Caco-2 (cell line): ENCODE measurements around the gene KRTAP20-3. TPM values are rescaled to one million over a fixed set of nuclear protein-coding genes. Genes with fewer than 3 reads are reported as not detected.

Experiments
- BruUV-seq: library from RNA; stranded (reverse); fragments of 400-500 nt; replicated peaks from 2 replicates; lab custom pipeline; 2021; lab: Mats Ljungman, UMichigan
- CTCF ChIA-PET: fragments of 300-600 bp; sonication (Branson Sonifier 250); formaldehyde crosslinking; loops from one replicate; lab custom pipeline; 2022; ENCODE audit warnings: antibody characterized with exemption; lab: Charles Lee
- POLR2A ChIA-PET: fragments of 300-600 bp; sonication (Branson Sonifier 250); formaldehyde crosslinking; loops from one replicate; lab custom pipeline; 2022; ENCODE audit warnings: antibody characterized with exemption; lab: Charles Lee
- DNase-seq, 2 experiments: peaks; one replicate each; pipeline versions ENCODE4 v3.0.0 to v3.0.0-alpha.2; 2020 to 2022
- H3K27me3 ChIP-seq: replicated peaks from 2 replicates; pipeline ENCODE4 v1.6.0; 2011; ENCODE audit warnings: low read length; ENCODE audit not compliant: control insufficient read depth, insufficient read depth
- H3K36me3 ChIP-seq: 2 replicates; pipeline ENCODE4 v1.5.1; 2011; ENCODE audit warnings: low read length; ENCODE audit not compliant: control insufficient read depth, insufficient read depth
- H3K4me1 ChIP-seq: fragments of 250-450 bp; sonication (Bioruptor Pico); 2 replicates; pipeline ENCODE4 v1.5.1; 2020; ENCODE audit warnings: mild to moderate bottlenecking
- H3K4me3 ChIP-seq: 2 replicates; pipeline ENCODE4 v1.5.1; 2011; ENCODE audit warnings: low read depth, mild to moderate bottlenecking, control low read depth, low read length
- H3K9me3 ChIP-seq: fragments of 250-450 bp; sonication (Bioruptor Pico); 2 replicates; pipeline ENCODE4 v1.5.1; 2020; ENCODE audit warnings: mild to moderate bottlenecking, moderate library complexity
- H3K27ac Mint-ChIP-seq: one replicate; pipeline ENCODE4 v1.8.0; 2022; ENCODE audit warnings: mixed read lengths; ENCODE audit not compliant: unreplicated experiment
- H3K27me3 Mint-ChIP-seq: one replicate; pipeline ENCODE4 v1.8.0; 2022; ENCODE audit warnings: mixed read lengths; ENCODE audit not compliant: insufficient read depth, unreplicated experiment
- H3K36me3 Mint-ChIP-seq: one replicate; pipeline ENCODE4 v1.8.0; 2022; ENCODE audit warnings: mild to moderate bottlenecking, mixed read lengths; ENCODE audit not compliant: insufficient read depth, unreplicated experiment
- H3K4me1 Mint-ChIP-seq: one replicate; pipeline ENCODE4 v1.8.0; 2022; ENCODE audit warnings: low read depth, mixed read lengths; ENCODE audit not compliant: unreplicated experiment
- H3K4me3 Mint-ChIP-seq: one replicate; pipeline ENCODE4 v1.8.0; 2022; ENCODE audit warnings: mild to moderate bottlenecking, moderate library complexity, mixed read lengths; ENCODE audit not compliant: unreplicated experiment
- H3K9me3 Mint-ChIP-seq: one replicate; pipeline ENCODE4 v1.8.0; 2022; ENCODE audit warnings: mixed read lengths; ENCODE audit not compliant: unreplicated experiment
- CTCF ChIP-seq, 2 experiments: fragments of 200-600 bp in 1 of 2; IDR thresholded peaks; 1 replicate in 1 of 2; 2 replicates in 1 of 2; pipeline versions ENCODE4 v1.5.1 to v1.8.0; 2011 to 2022; ENCODE audit warnings: antibody characterized with exemption in 1 of 2, control low read depth in 1 of 2, inconsistent platforms in 1 of 2, low read depth in 1 of 2, low read length in 1 of 2, mild to moderate bottlenecking in 1 of 2, moderate library complexity in 1 of 2; ENCODE audit not compliant: insufficient read depth in 1 of 2, severe bottlenecking in 1 of 2, unreplicated experiment in 1 of 2
- intact Hi-C: fragments of 100-400 bp; cut with micrococcal nuclease; formaldehyde crosslinking; loops from one replicate; pipeline ENCODE4 v1.10.0; 2022; ENCODE audit not compliant: unreplicated experiment
- total RNA-seq: library from RNA; stranded (reverse); gene quantifications from 2 replicates; pipeline ENCODE4 v1.2.3, GENCODE V29; 2022

KRTAP20-3 gene
- total RNA-seq, 1 experiment from 2014 or later, result not detected

GRCh38 chr21:30605968-30606367 lies 36.7 kb upstream of the KRTAP20-3 start:
- H3K4me3 Mint-ChIP-seq, result no peak overlapping the region
- POLR2A ChIA-PET, result no interaction called here

GRCh38 chr21:30612132-30612531 lies 30.5 kb upstream of the KRTAP20-3 start:
- Histone ChIP-seq H3K9me3 (no peaks in the 10 kb centered on the region), H3K4me3 (no peak overlapping the region), H3K36me3 (no peaks in the 10 kb centered on the region), H3K4me1 (no peaks in the 10 kb centered on the region), H3K27me3 (no peaks in the 10 kb centered on the region)
- no peaks in the 10 kb centered on the region for H3K27me3 Mint-ChIP-seq
- peaks cover 8% of the 10 kb centered on the region for H3K9me3 Mint-ChIP-seq
- H3K4me3 Mint-ChIP-seq, result no peak overlapping the region
- H3K36me3 Mint-ChIP-seq, result no peaks in the 10 kb centered on the region
- ChIA-PET POLR2A (no interaction called here), CTCF (no interaction called here)
- H3K4me1 Mint-ChIP-seq, result no peaks in the 10 kb centered on the region
- intact Hi-C loops, result no loop called here
- no peak for DNase-seq
- BruUV-seq, result no TSS peak
- no peak overlapping the region for H3K27ac Mint-ChIP-seq
- TF ChIP-seq CTCF (IDR thresholded peaks at IDR 0.05; ENCODE audit: insufficient read depth in 1 of 2, low read depth in 1 of 2, low read length in 1 of 2, severe bottlenecking in 1 of 2, unreplicated experiment in 1 of 2), result no peak

More at GRCh38 chr21:30605968-30606367, 36.7 kb upstream of the KRTAP20-3 start:
- intact Hi-C loops, result no loop called here
- no TSS peak for BruUV-seq
- H3K36me3 ChIP-seq, result no peaks in the 10 kb centered on the region
- H3K36me3 Mint-ChIP-seq, result no peaks in the 10 kb centered on the region
- no peak for TF ChIP-seq CTCF (IDR thresholded peaks at IDR 0.05; ENCODE audit: insufficient read depth in 1 of 2, low read depth in 1 of 2, low read length in 1 of 2, severe bottlenecking in 1 of 2, unreplicated experiment in 1 of 2)
- no peak overlapping the region for H3K27ac Mint-ChIP-seq
- H3K27me3 Mint-ChIP-seq, result no peaks in the 10 kb centered on the region
- CTCF ChIA-PET, result no interaction called here
- H3K9me3 ChIP-seq, result no peaks in the 10 kb centered on the region
- H3K9me3 Mint-ChIP-seq, result peaks cover 4% of the 10 kb centered on the region
- no peak overlapping the region for H3K4me3 ChIP-seq
- DNase-seq, result no peak
- peaks cover 6% of the 10 kb centered on the region for H3K4me1 Mint-ChIP-seq
- no peaks in the 10 kb centered on the region for H3K4me1 ChIP-seq
- H3K27me3 ChIP-seq, result no peaks in the 10 kb centered on the region

- intact Hi-C loops, result no loop called here
- no peak for TF ChIP-seq CTCF (IDR thresholded peaks at IDR 0.05; ENCODE audit: insufficient read depth in 1 of 2, low read depth in 1 of 2, low read length in 1 of 2, severe bottlenecking in 1 of 2, unreplicated experiment in 1 of 2)
- Mint-ChIP-seq H3K27me3 (no peaks in the 10 kb centered on the region), H3K4me1 (no peaks in the 10 kb centered on the region), H3K36me3 (no peaks in the 10 kb centered on the region), H3K27ac (no peak within 1 kb of the TSS), H3K9me3 (peaks cover 8% of the 10 kb centered on the region), H3K4me3 (no peak within 1 kb of the TSS)
- CTCF ChIA-PET, result no interaction called here
- POLR2A ChIA-PET, result no interaction called here
- BruUV-seq, result no TSS peak
- Histone ChIP-seq H3K27me3 (no peaks in the 10 kb centered on the region), H3K36me3 (no peaks in the 10 kb centered on the region), H3K4me3 (no peak within 1 kb of the TSS), H3K9me3 (no peaks in the 10 kb centered on the region), H3K4me1 (no peaks in the 10 kb centered on the region)
- no peak for DNase-seq
Measured at GRCh38 chr21:30613836-30614235, 28.8 kb upstream of the KRTAP20-3 start, which contains the start of gene KRTAP6-1. Gene KRTAP6-1, minus strand, starts transcription at chr21:30613930. Its CDS starts 26 bp downstream, at chr21:30613904.
